ENCODE results near the gene COL26A1.
A peak's percentile ranks its signal among the peaks of the same experiment; 100 is the strongest.
"Not testable (repeated sequence)": the region's sequence is repeated elsewhere in the genome, so short reads cannot be mapped to it uniquely, and the experiment has no call there.

The COL26A1 gene

GRCh38 chr7:101362334-101363195 lies at the start of gene COL26A1:
COL26A1 (plus strand) TSS chr7:101362875; CDS start chr7:101363033, 158 bp downstream.
- Mint-ChIP-seq H3K27me3 (peaks cover 10% of the 10 kb centered on the region), H3K36me3 (no peaks in the 10 kb centered on the region), H3K4me1 (ENCODE audit: low read depth) (peaks cover 1% of the 10 kb centered on the region), H3K27ac (no peak within 1 kb of the TSS), H3K9me3 (ENCODE audit: low read depth) (no peaks in the 10 kb centered on the region), H3K4me3 (peak within 1 kb of the TSS; percentile 67)

GRCh38 chr7:101315336-101315735 lies 47.3 kb upstream of the COL26A1 start:
- H3K27ac Mint-ChIP-seq, result no peak overlapping the region
- H3K27me3 Mint-ChIP-seq, result peaks cover 2% of the 10 kb centered on the region
- peaks cover 9% of the 10 kb centered on the region for H3K36me3 Mint-ChIP-seq
- no peak overlapping the region for H3K4me3 Mint-ChIP-seq
- H3K4me1 Mint-ChIP-seq (ENCODE audit: low read depth), result no peaks in the 10 kb centered on the region
- no peaks in the 10 kb centered on the region for H3K9me3 Mint-ChIP-seq (ENCODE audit: low read depth)

- H3K27me3 Mint-ChIP-seq, result no peaks in the 10 kb centered on the region
- H3K9me3 Mint-ChIP-seq (ENCODE audit: low read depth), result no peaks in the 10 kb centered on the region
- peaks cover 10% of the 10 kb centered on the region for H3K4me1 Mint-ChIP-seq (ENCODE audit: low read depth)
- H3K27ac Mint-ChIP-seq, result no peak overlapping the region
- no peak overlapping the region for H3K4me3 Mint-ChIP-seq
- peaks cover 3% of the 10 kb centered on the region for H3K36me3 Mint-ChIP-seq
Observed at GRCh38 chr7:101319401-101319800, 43.3 kb upstream of the COL26A1 start.

- Mint-ChIP-seq H3K36me3 (no peaks in the 10 kb centered on the region), H3K4me1 (ENCODE audit: low read depth) (peaks cover 10% of the 10 kb centered on the region), H3K27ac (peak within 1 kb of the TSS; percentile 81), H3K27me3 (no peaks in the 10 kb centered on the region), H3K4me3 (peak within 1 kb of the TSS; percentile 91), H3K9me3 (ENCODE audit: low read depth) (no peaks in the 10 kb centered on the region)
Observed at GRCh38 chr7:101321491-101322401, 40.9 kb upstream of the COL26A1 start, which contains the start of gene IFT22. IFT22 (minus strand) TSS chr7:101321812; CDS start chr7:101321709, 103 bp downstream.

- Mint-ChIP-seq H3K36me3 (no peaks in the 10 kb centered on the region), H3K27me3 (no peaks in the 10 kb centered on the region), H3K9me3 (ENCODE audit: low read depth) (no peaks in the 10 kb centered on the region), H3K4me3 (no peak overlapping the region), H3K4me1 (ENCODE audit: low read depth) (no peaks in the 10 kb centered on the region), H3K27ac (no peak overlapping the region)
Observed at GRCh38 chr7:101328159-101328558, 34.5 kb upstream of the COL26A1 start.

- Mint-ChIP-seq H3K36me3 (no peaks in the 10 kb centered on the region), H3K27ac (no peak overlapping the region), H3K27me3 (no peaks in the 10 kb centered on the region), H3K4me3 (no peak overlapping the region), H3K9me3 (ENCODE audit: low read depth) (no peaks in the 10 kb centered on the region), H3K4me1 (ENCODE audit: low read depth) (no peaks in the 10 kb centered on the region)
Observed at GRCh38 chr7:101330011-101330484, 32.6 kb upstream of the COL26A1 start.

GRCh38 chr7:101332026-101332425 lies 30.6 kb upstream of the COL26A1 start:
- Mint-ChIP-seq H3K4me3 (no peak overlapping the region), H3K4me1 (ENCODE audit: low read depth) (no peaks in the 10 kb centered on the region), H3K36me3 (no peaks in the 10 kb centered on the region), H3K27ac (no peak overlapping the region), H3K9me3 (ENCODE audit: low read depth) (no peaks in the 10 kb centered on the region), H3K27me3 (no peaks in the 10 kb centered on the region)

GRCh38 chr7:101333912-101334311 lies 28.8 kb upstream of the COL26A1 start:
- Mint-ChIP-seq H3K4me3 (no peak overlapping the region), H3K9me3 (ENCODE audit: low read depth) (no peaks in the 10 kb centered on the region), H3K4me1 (ENCODE audit: low read depth) (no peaks in the 10 kb centered on the region), H3K27ac (no peak overlapping the region), H3K36me3 (no peaks in the 10 kb centered on the region), H3K27me3 (no peaks in the 10 kb centered on the region)

- no peaks in the 10 kb centered on the region for H3K27me3 Mint-ChIP-seq
- no peak overlapping the region for H3K27ac Mint-ChIP-seq
- H3K4me3 Mint-ChIP-seq, result no peak overlapping the region
- no peaks in the 10 kb centered on the region for H3K4me1 Mint-ChIP-seq (ENCODE audit: low read depth)
- H3K36me3 Mint-ChIP-seq, result no peaks in the 10 kb centered on the region
- H3K9me3 Mint-ChIP-seq (ENCODE audit: low read depth), result no peaks in the 10 kb centered on the region
Observed at GRCh38 chr7:101340379-101340778, 22.3 kb upstream of the COL26A1 start.

- no peaks in the 10 kb centered on the region for H3K36me3 Mint-ChIP-seq
- no peaks in the 10 kb centered on the region for H3K27me3 Mint-ChIP-seq
- no peak overlapping the region for H3K27ac Mint-ChIP-seq
- no peaks in the 10 kb centered on the region for H3K9me3 Mint-ChIP-seq (ENCODE audit: low read depth)
- H3K4me3 Mint-ChIP-seq, result no peak overlapping the region
- H3K4me1 Mint-ChIP-seq (ENCODE audit: low read depth), result no peaks in the 10 kb centered on the region
Observed at GRCh38 chr7:101342892-101343291, 19.8 kb upstream of the COL26A1 start.

GRCh38 chr7:101347477-101347876 lies 15.2 kb upstream of the COL26A1 start:
- Mint-ChIP-seq H3K27me3 (peaks cover 4% of the 10 kb centered on the region), H3K36me3 (no peaks in the 10 kb centered on the region), H3K4me3 (no peak overlapping the region), H3K9me3 (ENCODE audit: low read depth) (no peaks in the 10 kb centered on the region), H3K4me1 (ENCODE audit: low read depth) (peaks cover 4% of the 10 kb centered on the region), H3K27ac (no peak overlapping the region)

- not testable (repeated sequence) for H3K27me3 Mint-ChIP-seq; H3K27ac Mint-ChIP-seq; H3K4me3 Mint-ChIP-seq; H3K36me3 Mint-ChIP-seq; H3K4me1 Mint-ChIP-seq (ENCODE audit: low read depth); H3K9me3 Mint-ChIP-seq (ENCODE audit: low read depth)
Observed at GRCh38 chr7:101348456-101349067, 14.1 kb upstream of the COL26A1 start.

- not testable (repeated sequence) for H3K4me3 Mint-ChIP-seq; H3K9me3 Mint-ChIP-seq (ENCODE audit: low read depth); H3K36me3 Mint-ChIP-seq
Observed at GRCh38 chr7:101349300-101349699, 13.4 kb upstream of the COL26A1 start.

GRCh38 chr7:101352920-101353308 lies 9.8 kb upstream of the COL26A1 start:
- Mint-ChIP-seq H3K4me3 (no peak overlapping the region), H3K4me1 (ENCODE audit: low read depth) (peaks cover 7% of the 10 kb centered on the region), H3K36me3 (no peaks in the 10 kb centered on the region), H3K27me3 (peaks cover 11% of the 10 kb centered on the region), H3K27ac (no peak overlapping the region), H3K9me3 (ENCODE audit: low read depth) (no peaks in the 10 kb centered on the region)

More at GRCh38 chr7:101349300-101349699, 13.4 kb upstream of the COL26A1 start:
- not testable (repeated sequence) for H3K4me1 Mint-ChIP-seq (ENCODE audit: low read depth); H3K27me3 Mint-ChIP-seq; H3K27ac Mint-ChIP-seq

GRCh38 chr7:101357433-101357832 lies 5.2 kb upstream of the COL26A1 start:
- H3K4me1 Mint-ChIP-seq (ENCODE audit: low read depth), result peaks cover 3% of the 10 kb centered on the region
- no peak overlapping the region for H3K4me3 Mint-ChIP-seq
- H3K36me3 Mint-ChIP-seq, result no peaks in the 10 kb centered on the region
- H3K9me3 Mint-ChIP-seq (ENCODE audit: low read depth), result no peaks in the 10 kb centered on the region
- peaks cover 10% of the 10 kb centered on the region for H3K27me3 Mint-ChIP-seq
- no peak overlapping the region for H3K27ac Mint-ChIP-seq
